Liver (tissue), 9 donors: Measurements from ENCODE around the gene DIP2A. TPM values are rescaled to one million over a fixed set of nuclear protein-coding genes. Genes with fewer than 3 reads are reported as not detected.

ENCODE experiments used
- DNase-seq: peaks from one replicate; pipeline ENCODE4 v3.0.0-alpha.2; 2017; ENCODE audit warnings: low spot score
- H3K27ac ChIP-seq, 2 donors: one replicate each; pipeline ENCODE4 v1.7.0; 2013; ENCODE audit warnings: inconsistent platforms in 2 of 2, low read length in 2 of 2, control low read depth in 1 of 2, low read depth in 1 of 2, mild to moderate bottlenecking in 1 of 2
- H3K27me3 ChIP-seq, 4 donors: one replicate each; pipeline versions ENCODE4 v1.6.1 to v1.7.0; 2013; ENCODE audit warnings: low read length in 3 of 4, inconsistent platforms in 1 of 4, mild to moderate bottlenecking in 1 of 4, moderate library complexity in 1 of 4; ENCODE audit not compliant: control insufficient read depth in 4 of 4, insufficient read depth in 4 of 4
- H3K36me3 ChIP-seq, 4 donors: one replicate each; pipeline versions ENCODE4 v1.6.1 to v1.7.0; 2013; ENCODE audit warnings: low read length in 3 of 4, mild to moderate bottlenecking in 3 of 4, low read depth in 1 of 4, moderate library complexity in 1 of 4; ENCODE audit not compliant: control insufficient read depth in 4 of 4, insufficient read depth in 3 of 4
- H3K4me1 ChIP-seq, 4 donors: one replicate each; pipeline versions ENCODE4 v1.6.1 to v1.7.0; 2013; ENCODE audit warnings: low read length in 3 of 4, mild to moderate bottlenecking in 3 of 4, moderate library complexity in 1 of 4; ENCODE audit not compliant: control insufficient read depth in 4 of 4, insufficient read depth in 4 of 4
- H3K4me3 ChIP-seq, 3 donors: one replicate each; pipeline versions ENCODE4 v1.6.1 to v1.7.0; 2013; ENCODE audit warnings: low read length in 3 of 3, control low read depth in 1 of 3, low read depth in 1 of 3, mild to moderate bottlenecking in 1 of 3
- H3K9ac ChIP-seq, 2 donors: one replicate each; pipeline ENCODE4 v1.7.0; 2013; ENCODE audit warnings: low read length in 2 of 2, mild to moderate bottlenecking in 2 of 2, moderate library complexity in 2 of 2, control low read depth in 1 of 2, low read depth in 1 of 2
- H3K9me3 ChIP-seq, 4 donors: one replicate each; pipeline versions ENCODE4 v1.6.1 to v1.7.0; 2013; ENCODE audit warnings: low read length in 3 of 4; ENCODE audit not compliant: control insufficient read depth in 4 of 4
- CTCF ChIP-seq: fragments of 150-350 bp; IDR thresholded peaks from 2 replicates; pipeline ENCODE4 v1.5.1; 2017; ENCODE audit warnings: improper control_type of control experiment, low read depth, low read length; ENCODE audit not compliant: missing input control
- EGR1 ChIP-seq, 2 donors: IDR thresholded peaks; 2 replicates each; pipeline ENCODE4 v1.6.1; 2016 to 2018; ENCODE audit warnings: antibody characterized with exemption in 2 of 2, low read depth in 2 of 2
- FOXA1 ChIP-seq: IDR thresholded peaks from 2 replicates; pipeline ENCODE4 v1.6.1; 2016; ENCODE audit warnings: antibody characterized with exemption
- FOXA2 ChIP-seq: IDR thresholded peaks from 2 replicates; pipeline ENCODE4 v1.6.1; 2016; ENCODE audit warnings: antibody characterized with exemption
- GABPA ChIP-seq, 2 donors: IDR thresholded peaks in 1 of 2; conservative IDR thresholded peaks in 1 of 2; 2 replicates each; pipeline ENCODE4 v1.6.1; 2016; ENCODE audit warnings: antibody characterized with exemption in 2 of 2, mild to moderate bottlenecking in 1 of 2, moderate library complexity in 1 of 2
- HNF4A ChIP-seq, 2 donors: conservative IDR thresholded peaks; 2 replicates each; pipeline ENCODE4 v1.6.1; 2016; ENCODE audit warnings: antibody characterized with exemption in 2 of 2, mild to moderate bottlenecking in 2 of 2
- HNF4G ChIP-seq: IDR thresholded peaks from 2 replicates; pipeline ENCODE4 v1.6.1; 2016; ENCODE audit warnings: antibody characterized with exemption
- JUND ChIP-seq, 2 donors: IDR thresholded peaks; 2 replicates each; pipeline ENCODE4 v1.6.1; 2016; ENCODE audit warnings: antibody characterized with exemption in 2 of 2
- MAX ChIP-seq: IDR thresholded peaks from 2 replicates; pipeline ENCODE4 v1.6.1; 2016; ENCODE audit warnings: antibody characterized with exemption
- NR2F2 ChIP-seq: IDR thresholded peaks from 2 replicates; pipeline ENCODE4 v1.6.1; 2016; ENCODE audit warnings: antibody characterized with exemption
- REST ChIP-seq: IDR thresholded peaks from 2 replicates; pipeline ENCODE4 v1.6.1; 2016; ENCODE audit warnings: antibody characterized with exemption, mild to moderate bottlenecking
- RXRA ChIP-seq, 2 donors: IDR thresholded peaks; 2 replicates each; pipeline ENCODE4 v1.6.1; 2017 to 2018; ENCODE audit warnings: antibody characterized with exemption in 2 of 2, mild to moderate bottlenecking in 1 of 2
- SP1 ChIP-seq: IDR thresholded peaks from 2 replicates; pipeline ENCODE4 v1.6.1; 2018; ENCODE audit warnings: antibody characterized with exemption, mild to moderate bottlenecking
- TAF1 ChIP-seq: conservative IDR thresholded peaks from 2 replicates; pipeline ENCODE4 v1.6.1; 2016; ENCODE audit warnings: antibody characterized with exemption, mild to moderate bottlenecking
- YY1 ChIP-seq: IDR thresholded peaks from 2 replicates; pipeline ENCODE4 v1.6.1; 2016; ENCODE audit warnings: antibody characterized with exemption, mild to moderate bottlenecking
- WGBS: extraction: QIAGEN DNeasy Blood & Tissue Kit; methylation state at CpG from one replicate; pipeline ENCODE4 v1.1.7; 2013; 5-methylcytosine and 5-hydroxymethylcytosine counted together
- polyA plus RNA-seq, 2 donors: library from polyadenylated mRNA; stranded (reverse) in 1 of 2; unstranded in 1 of 2; fragments of 200-250 nt in 1 of 2; fragments of >200 nt in 1 of 2; fragmentation: Nextera tagmentation in 1 of 2; extraction: Ambion mirVana in 1 of 2; gene quantifications; one replicate each; pipeline versions ENCODE4 v1.2.1 to v1.2.3, GENCODE V29; 2013 to 2015
- total RNA-seq, 2 donors: library from RNA; depleted of rRNA; stranded (reverse); fragments of >200 nt; gene quantifications; one replicate each; pipeline ENCODE4 v1.2.3, GENCODE V29; 2014
- donor health status: healthy.
- donor health status: healthy.
- donor health status: healthy.
- donor health status: healthy.
- donor health status: healthy.

DIP2A gene
- total and polyA plus RNA-seq, 4 donors, result 3.8 to 21.7 (median 7.5) TPM

- 40% methylated on average over 9 of the region's 9 CpGs for WGBS
- no peak overlapping the region for H3K27ac ChIP-seq
- peaks cover 0 to 3% (median 0%) of the 10 kb centered on the region in 4 donors for H3K27me3 ChIP-seq
- no peak overlapping the region for H3K4me3 ChIP-seq
- H3K9me3 ChIP-seq, result no peaks in the 10 kb centered on the region
- H3K4me1 ChIP-seq, result peaks cover 0 to 6% (median 0%) of the 10 kb centered on the region in 4 donors
- no peak for DNase-seq
- TF ChIP-seq REST (no peak), HNF4A (conservative IDR thresholded peaks at IDR 0.05) (no peak), CTCF (no peak), NR2F2 (no peak), YY1 (no peak), MAX (no peak), EGR1 (IDR thresholded peaks at IDR 0.05; ENCODE audit: low read depth in 2 of 2) (no peak), JUND (IDR thresholded peaks at IDR 0.05) (no peak), TAF1 (no peak), RXRA (IDR thresholded peaks at IDR 0.05) (no peak), FOXA2 (no peak), SP1 (no peak), HNF4G (no peak), GABPA (IDR thresholded peaks at IDR 0.05 in 1 of 2, conservative IDR thresholded peaks at IDR 0.05 in 1 of 2) (no peak), FOXA1 (no peak)
- no peak overlapping the region for H3K9ac ChIP-seq
- no peaks in the 10 kb centered on the region for H3K36me3 ChIP-seq
These were observed 144.5 kb downstream of the DIP2A start for GRCh38 chr21:46603228-46603627.

GRCh38 chr21:46604329-46604974 is 145.8 kb downstream of the DIP2A start:
- no peak overlapping the region for H3K27ac ChIP-seq
- no peak overlapping the region for H3K4me3 ChIP-seq

More at GRCh38 chr21:46604329-46604974, 145.8 kb downstream of the DIP2A start:
- 58% methylated on average over 9 of the region's 9 CpGs for WGBS
- TF ChIP-seq YY1 (no peak), FOXA1 (no peak)
- no peak overlapping the region for H3K9ac ChIP-seq
- H3K9me3 ChIP-seq, result no peaks in the 10 kb centered on the region
- DNase-seq, result no peak
- no peaks in the 10 kb centered on the region for H3K36me3 ChIP-seq
- H3K4me1 ChIP-seq, result no peaks in the 10 kb centered on the region
- H3K27me3 ChIP-seq, result peaks cover 0 to 3% (median 0%) of the 10 kb centered on the region in 4 donors
